ENCODE measurements around the gene CERS1.

Gene CERS1

GRCh38 chr19:18870531-18871172 lies 25.3 kb downstream of the CERS1 start:
- DNase-seq (ENCODE audit: low spot score) = no peak

DNA sequence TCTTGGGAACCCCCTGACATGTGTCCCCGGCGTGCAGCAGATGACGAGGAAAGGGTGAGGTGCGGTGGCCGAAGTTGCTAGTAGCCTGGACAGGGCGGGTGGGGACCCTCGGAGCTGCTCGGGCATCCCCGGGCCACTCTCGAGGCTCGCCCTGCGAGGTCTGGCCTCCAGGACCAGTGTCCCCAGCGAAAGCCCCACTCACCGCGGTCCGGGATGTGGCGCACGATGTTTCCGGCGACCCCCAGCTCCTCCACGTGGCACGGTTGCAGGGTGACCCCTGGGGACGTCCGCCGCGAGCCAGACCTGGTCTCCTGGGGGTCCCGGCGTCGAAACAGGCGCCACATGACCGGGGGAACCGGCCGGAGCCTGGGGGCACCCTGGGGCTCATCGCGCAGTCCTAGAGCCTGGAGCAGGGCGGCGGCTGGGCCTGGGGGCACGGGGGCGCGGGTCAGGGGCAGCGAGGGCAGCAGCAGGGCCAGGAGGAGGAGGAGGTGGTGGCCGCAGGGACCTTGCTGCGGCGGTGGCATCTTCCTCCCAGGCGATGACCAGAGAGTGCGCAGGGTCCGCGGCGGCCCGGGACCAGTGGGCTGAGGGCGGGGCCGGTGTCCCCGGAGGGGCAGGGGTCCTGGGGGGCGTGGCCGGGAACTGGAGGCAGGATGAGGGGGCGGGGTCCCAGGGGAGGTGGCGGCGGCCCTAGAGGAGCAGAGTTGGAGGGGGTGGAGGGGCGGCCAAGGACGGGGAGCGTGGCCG lies 26.0 kb downstream of the CERS1 start:
- no peak for DNase-seq (ENCODE audit: low spot score)

- DNase-seq (ENCODE audit: low spot score) = no peak
Observed at GRCh38 chr19:18869023-18869618, 26.8 kb downstream of the CERS1 start.

DNA sequence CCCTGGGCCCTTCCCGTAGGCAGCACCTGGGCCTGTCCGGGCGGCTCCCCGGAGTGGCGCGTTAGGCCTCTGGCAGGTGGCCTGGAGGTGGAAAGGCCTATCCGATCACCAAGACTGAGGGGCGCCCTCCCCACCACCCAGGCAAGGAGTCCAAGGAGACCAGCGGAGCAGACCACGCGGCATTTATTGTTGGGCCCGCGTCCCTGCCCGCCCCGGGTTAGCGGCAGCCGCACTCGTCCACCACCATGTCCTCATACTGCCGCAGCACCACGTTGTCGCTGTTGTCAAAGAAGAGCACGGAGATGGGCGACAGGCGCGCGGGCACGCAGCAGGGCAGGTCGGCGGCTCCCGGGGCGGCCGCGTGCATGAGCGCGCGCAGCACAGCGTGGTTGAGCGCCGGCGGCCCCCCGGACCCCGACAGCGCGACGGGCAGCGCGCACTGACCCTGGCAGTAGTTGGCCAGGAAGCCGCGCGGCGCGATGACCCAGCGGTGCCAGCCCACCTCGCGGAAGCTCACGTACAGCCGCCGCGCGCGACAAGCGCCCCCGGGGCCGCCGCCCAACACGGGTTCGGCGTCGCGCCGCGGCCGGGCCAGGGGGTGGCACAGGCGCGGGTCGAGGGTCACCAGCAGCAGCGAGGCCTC lies 27.5 kb downstream of the CERS1 start:
- DNase-seq (ENCODE audit: low spot score) = no peak

GRCh38 chr19:18867751-18868150 lies 28.2 kb downstream of the CERS1 start:
- DNase-seq (ENCODE audit: low spot score) = no peak

DNA sequence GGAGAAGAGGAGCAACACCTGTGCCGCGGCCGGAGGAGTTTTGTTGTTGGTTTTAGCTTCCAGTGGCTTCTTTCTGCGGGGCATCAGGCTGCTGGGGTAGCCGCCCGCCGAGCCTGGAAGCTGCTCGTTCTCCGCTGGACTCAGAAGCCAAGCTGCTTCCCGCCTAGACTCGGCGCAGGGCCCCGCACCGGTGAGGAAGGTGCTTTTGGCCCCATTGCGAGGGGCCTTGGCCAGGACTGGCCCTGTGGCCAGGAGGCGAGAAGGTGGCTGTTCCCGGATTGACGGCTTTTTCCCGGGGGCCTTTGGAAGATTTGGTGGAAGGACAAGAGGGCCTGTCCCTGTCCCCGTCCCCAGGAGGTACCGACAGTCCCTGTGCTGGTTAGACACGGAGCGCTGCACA lies 28.8 kb downstream of the CERS1 start:
- DNase-seq (ENCODE audit: low spot score) = no peak

DNA sequence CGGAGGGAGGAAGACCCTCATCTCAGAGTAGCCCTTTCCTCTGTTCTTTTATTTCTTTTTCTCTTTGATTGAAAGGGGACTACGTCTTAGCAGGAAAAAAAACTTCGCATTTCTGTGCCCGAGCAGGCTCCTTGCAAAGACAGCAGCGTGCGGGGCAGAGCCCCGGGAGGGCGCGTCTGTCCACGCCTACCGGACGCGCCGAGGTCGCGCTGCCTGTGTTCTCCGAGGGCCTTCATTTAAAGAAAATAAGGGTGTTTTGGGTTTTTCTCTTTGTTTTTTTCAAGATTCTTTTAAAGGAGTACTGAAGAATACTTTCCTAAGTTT lies 29.2 kb downstream of the CERS1 start:
- no peak for DNase-seq (ENCODE audit: low spot score)

GRCh38 chr19:18865973-18866799 lies 29.8 kb downstream of the CERS1 start:
- DNase-seq (ENCODE audit: low spot score) = peak; percentile 55

DNA sequence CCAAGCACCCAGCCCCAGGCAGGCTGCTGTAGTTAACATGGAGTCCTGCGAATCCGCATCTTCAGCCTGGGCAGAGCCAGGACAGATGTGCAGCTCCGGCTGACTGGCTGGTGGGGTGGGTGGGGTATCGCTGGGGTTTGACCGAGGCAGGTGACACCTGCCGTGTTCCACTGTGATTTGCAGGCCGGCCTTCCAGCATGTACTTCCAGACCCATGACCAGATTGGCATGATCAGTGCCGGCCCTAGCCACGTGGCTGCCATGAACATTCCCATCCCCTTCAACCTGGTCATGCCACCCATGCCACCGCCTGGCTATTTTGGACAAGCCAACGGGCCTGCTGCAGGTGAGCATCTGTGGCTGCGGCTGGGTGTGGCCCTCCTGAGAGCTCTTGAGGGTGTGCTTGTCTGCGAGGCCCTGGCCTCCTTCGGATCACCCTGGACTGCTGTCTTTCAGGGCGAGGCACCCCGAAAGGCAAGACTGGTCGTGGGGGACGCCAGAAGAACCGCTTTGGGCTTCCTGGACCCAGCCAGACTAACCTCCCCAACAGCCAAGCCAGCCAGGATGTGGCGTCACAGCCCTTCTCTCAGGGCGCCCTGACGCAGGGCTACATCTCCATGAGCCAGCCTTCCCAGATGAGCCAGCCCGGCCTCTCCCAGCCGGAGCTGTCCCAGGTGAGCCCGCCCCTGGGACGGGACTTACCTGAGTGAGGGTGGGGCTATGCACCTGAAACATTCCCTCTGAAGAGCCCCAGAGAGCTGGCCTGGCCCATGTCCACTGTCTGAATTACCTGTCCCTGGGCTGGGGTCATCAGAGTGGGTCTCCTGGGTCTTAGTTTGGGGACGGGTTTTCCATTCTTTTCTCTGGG lies 30.6 kb downstream of the CERS1 start:
- DNase-seq (ENCODE audit: low spot score) = no peak

- DNase-seq (ENCODE audit: low spot score) = no peak
Observed at GRCh38 chr19:18863843-18864362, 32.1 kb downstream of the CERS1 start.

DNA sequence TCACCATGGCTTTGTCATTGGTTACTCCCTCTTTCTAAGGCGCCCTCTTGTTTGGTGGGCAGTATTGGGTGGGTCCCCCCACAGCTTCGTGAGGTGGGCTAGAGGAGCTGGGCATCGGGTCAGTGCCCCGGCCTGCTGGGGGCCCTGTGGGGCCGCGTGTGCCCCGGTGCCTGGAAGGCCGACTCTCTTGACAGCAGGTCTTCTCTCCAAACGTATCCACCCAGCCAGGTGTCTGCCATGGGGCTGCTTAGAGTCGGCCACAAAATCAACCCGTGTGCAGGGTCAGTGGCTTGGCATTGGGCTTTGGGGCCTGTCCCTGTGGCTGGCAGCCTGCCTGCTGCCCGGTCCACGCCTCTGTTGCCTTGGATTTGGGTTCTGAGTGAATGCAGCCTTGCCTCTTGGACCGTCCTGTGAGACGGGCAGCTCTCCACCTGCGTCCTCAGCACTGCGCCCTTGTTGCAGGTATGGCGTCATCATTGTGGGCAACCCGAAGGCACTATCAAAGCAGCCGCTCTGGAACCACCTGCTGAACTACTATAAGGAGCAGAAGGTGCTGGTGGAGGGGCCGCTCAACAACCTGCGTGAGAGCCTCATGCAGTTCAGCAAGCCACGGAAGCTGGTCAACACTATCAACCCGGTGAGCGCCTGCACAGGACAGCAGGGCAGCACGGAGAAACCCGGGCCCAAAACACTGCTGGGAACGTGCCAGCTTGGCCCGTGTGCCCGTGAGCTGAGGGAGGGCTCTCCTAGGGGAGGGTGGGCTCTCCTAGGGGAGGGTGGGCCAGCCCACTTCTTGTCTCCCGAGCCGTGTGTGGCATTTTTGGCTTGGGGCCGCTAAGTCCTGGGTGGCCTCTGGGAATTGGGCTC lies 32.7 kb downstream of the CERS1 start:
- DNase-seq (ENCODE audit: low spot score) = no peak

GRCh38 chr19:18861917-18862316 lies 34.0 kb downstream of the CERS1 start:
- DNase-seq (ENCODE audit: low spot score) = no peak

- DNase-seq (ENCODE audit: low spot score) = no peak
Observed at GRCh38 chr19:18861235-18861634, 34.7 kb downstream of the CERS1 start.

DNA sequence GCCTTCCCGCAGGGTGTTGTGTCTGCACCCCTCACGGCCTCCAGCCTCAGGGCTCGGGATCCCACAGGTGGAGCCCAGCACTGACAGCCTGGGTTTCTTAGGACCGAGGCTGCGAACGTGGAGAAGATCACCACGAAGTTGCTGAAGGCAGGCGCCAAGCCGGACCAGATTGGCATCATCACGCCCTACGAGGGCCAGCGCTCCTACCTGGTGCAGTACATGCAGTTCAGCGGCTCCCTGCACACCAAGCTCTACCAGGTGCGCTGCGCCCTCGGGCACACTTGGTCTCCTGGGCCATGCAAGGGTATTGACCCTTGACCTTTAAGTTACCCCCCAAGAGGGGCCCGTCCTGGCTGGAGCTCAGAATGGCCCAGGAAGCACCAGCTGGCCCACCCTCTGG lies 35.2 kb downstream of the CERS1 start:
- no peak for DNase-seq (ENCODE audit: low spot score)

DNA sequence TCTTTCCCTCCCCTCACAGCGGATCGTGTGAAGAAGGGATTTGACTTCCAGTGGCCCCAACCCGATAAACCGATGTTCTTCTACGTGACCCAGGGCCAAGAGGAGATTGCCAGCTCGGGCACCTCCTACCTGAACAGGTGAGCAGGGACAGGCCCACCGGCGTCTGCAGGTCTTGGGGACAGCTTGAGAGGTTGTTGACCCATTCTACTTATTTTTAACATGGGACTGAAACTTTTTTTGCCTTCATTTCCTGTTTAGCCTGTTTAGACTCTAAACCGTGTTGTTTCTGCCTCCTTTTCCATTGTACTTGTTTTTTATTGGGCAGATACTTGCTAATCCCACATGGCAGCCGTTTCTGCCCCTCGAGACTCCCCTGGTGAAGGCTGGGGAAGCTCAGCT lies 35.7 kb downstream of the CERS1 start:
- no peak for DNase-seq (ENCODE audit: low spot score)

DNA sequence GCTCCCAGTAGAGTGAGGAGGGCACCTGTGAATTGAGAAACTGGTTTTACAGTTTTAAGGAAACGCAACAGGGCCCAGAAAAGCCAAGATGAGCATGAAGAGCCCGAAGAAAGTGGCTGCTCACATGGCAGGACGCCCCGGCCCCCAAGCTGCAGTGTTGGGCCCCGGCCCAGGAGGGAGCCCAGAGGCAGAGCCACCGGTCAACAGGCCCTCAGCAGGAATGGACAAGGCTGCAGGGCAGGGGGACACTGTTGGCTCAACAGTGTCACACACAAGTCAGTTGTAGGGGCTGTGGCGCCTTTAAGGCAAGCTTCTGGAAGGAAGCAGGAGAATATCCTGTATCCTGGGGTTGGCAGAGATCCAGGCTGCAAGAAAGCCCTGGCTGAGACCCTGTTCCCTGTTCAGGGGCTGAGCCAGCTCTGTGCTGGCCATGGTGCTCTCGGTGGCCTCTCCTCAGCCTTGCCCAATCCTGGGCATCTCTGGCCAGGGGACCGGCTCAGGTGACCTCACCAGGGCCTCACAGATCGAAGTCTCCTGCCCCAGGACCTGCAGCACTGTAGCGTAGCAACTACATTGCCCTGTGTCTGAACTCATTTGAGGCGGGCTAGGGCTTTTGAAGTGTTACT lies 36.2 kb downstream of the CERS1 start:
- no peak for DNase-seq (ENCODE audit: low spot score)

- DNase-seq (ENCODE audit: low spot score) = no peak
Observed at GRCh38 chr19:18858906-18859646, 36.9 kb downstream of the CERS1 start.

- DNase-seq (ENCODE audit: low spot score) = no peak
Observed at GRCh38 chr19:18857223-18857622, 38.7 kb downstream of the CERS1 start.
